ENCODE measurements around the gene CST5. TPM values are rescaled to one million over a fixed set of nuclear protein-coding genes. Genes with fewer than 3 reads are reported as not detected.

The CST5 gene
- polyA plus RNA-seq, 1 of the 3 experiments (the other 2 are of a cell fraction): not detected

- H3K27me3 ChIP-seq (ENCODE audit: insufficient read depth): no peaks in the 10 kb centered on the region
- no peak overlapping the region for H3K27ac ChIP-seq (ENCODE audit: low read depth in 2 of 2, low read length in 1 of 2)
- no peaks in the 10 kb centered on the region for H3F3A ChIP-seq (replicated peaks; ENCODE audit: insufficient read depth)
- H3K4me1 ChIP-seq (ENCODE audit: control insufficient read depth in 1 of 2, insufficient read depth in 2 of 2, low read depth in 1 of 2, low read length in 1 of 2): peaks cover 0 to 8% of the 10 kb centered on the region in 2 experiments; a peak in 1 of 4 replicates
- H3K9me3 ChIP-seq: no peaks in the 10 kb centered on the region
- TF ChIP-seq RCOR1 (IDR thresholded peaks at IDR 0.05; ENCODE audit: low read length) (no peak), JUND (IDR thresholded peaks at IDR 0.05) (no peak), MAX (IDR thresholded peaks at IDR 0.05; ENCODE audit: low read depth) (no peak), FOSL2 (IDR thresholded peaks at IDR 0.05; ENCODE audit: borderline replicate concordance, low read depth) (no peak), NFIC (IDR thresholded peaks at IDR 0.05; ENCODE audit: borderline replicate concordance) (no peak), USF2 (IDR thresholded peaks at IDR 0.05; ENCODE audit: borderline replicate concordance, low read depth, low read length) (no peak), ZBTB33 (IDR thresholded peaks at IDR 0.05; ENCODE audit: borderline replicate concordance, low read depth) (no peak), IRF3 (IDR thresholded peaks at IDR 0.05; ENCODE audit: low read depth, low read length) (no peak), USF1 (IDR thresholded peaks at IDR 0.05; ENCODE audit: borderline replicate concordance, low read depth) (no peak), EP300 (IDR thresholded peaks at IDR 0.05; ENCODE audit: borderline replicate concordance in 1 of 2, low read depth in 1 of 2, low read length in 1 of 2) (no peak)
- no peaks in the 10 kb centered on the region for H3K79me2 ChIP-seq (ENCODE audit: insufficient read depth)
- no peaks in the 10 kb centered on the region for H3K9me2 ChIP-seq
- CTCF ChIA-PET: interaction anchor here (1.5 kb wide), 1 partner anchor 14 kb away, joined by 5 read pairs; no protein-coding TSS in a partner anchor
- no peaks in the 10 kb centered on the region for H4K20me1 ChIP-seq (ENCODE audit: insufficient read depth)
- no peak overlapping the region for H3K9ac ChIP-seq
- H2AFZ ChIP-seq (ENCODE audit: low read depth): no peak overlapping the region
- POLR2A ChIA-PET: no interaction called here
- WGBS (ENCODE audit: low lambda C conversion rate): 21% methylated on average over 6 of the region's 6 CpGs
- no peak overlapping the region for H3K4me2 ChIP-seq
- no peak overlapping the region for H3K4me3 ChIP-seq (ENCODE audit: low read depth in 2 of 2, low read length in 1 of 2)
- no peak for DNase-seq
- H3K36me3 ChIP-seq (replicated peaks in 1 of 2; ENCODE audit: control insufficient read depth in 1 of 2, insufficient read depth in 2 of 2, low read length in 1 of 2): no peaks in the 10 kb centered on the region
These were observed 43.8 kb upstream of the CST5 start for GRCh38 chr20:23923311-23923710.
